Mesothelial cell of epicardium (in vitro differentiated cells): Measurements from ENCODE around the gene DCST1. TPM values are rescaled to one million over a fixed set of nuclear protein-coding genes. Genes with fewer than 3 reads are reported as not detected.
A peak's percentile ranks its signal among the peaks of the same experiment; 100 is the strongest.

ENCODE experiments used
- DNase-seq, 2 experiments: peaks; one replicate each; pipeline ENCODE4 v3.0.0; 2021; ENCODE audit warnings: low spot score in 2 of 2; ENCODE audit not compliant: unreplicated experiment in 2 of 2
- H3K27ac Mint-ChIP-seq: 2 replicates; pipeline ENCODE4 v1.8.0; 2021; ENCODE audit warnings: mixed read lengths
- H3K27me3 Mint-ChIP-seq: 2 replicates; pipeline ENCODE4 v1.8.0; 2021; ENCODE audit warnings: low read depth, mixed read lengths
- H3K36me3 Mint-ChIP-seq: 2 replicates; pipeline ENCODE4 v1.8.0; 2021; ENCODE audit warnings: mixed read lengths
- H3K4me1 Mint-ChIP-seq: 2 replicates; pipeline ENCODE4 v1.8.0; 2021; ENCODE audit warnings: mixed read lengths
- H3K4me3 Mint-ChIP-seq: 2 replicates; pipeline ENCODE4 v1.8.0; 2021; ENCODE audit warnings: mild to moderate bottlenecking, moderate library complexity, mixed read lengths
- H3K9me3 Mint-ChIP-seq: 2 replicates; pipeline ENCODE4 v1.8.0; 2021; ENCODE audit warnings: mixed read lengths
- total RNA-seq: library from RNA; stranded (reverse); gene quantifications from 3 replicates; pipeline ENCODE4 v1.2.1, GENCODE V29; 2021
- TF ChIP-seq, protein P1 (sequence below): fragments of 200-600 bp; sonication (generic); IDR thresholded peaks from one replicate; pipeline ENCODE4 v1.5.0; 2021; ENCODE audit warnings: antibody characterized with exemption; ENCODE audit not compliant: unreplicated experiment

DCST1 gene
- total RNA-seq, 1 donor from 2014 or later, result 0.58 TPM

DNA sequence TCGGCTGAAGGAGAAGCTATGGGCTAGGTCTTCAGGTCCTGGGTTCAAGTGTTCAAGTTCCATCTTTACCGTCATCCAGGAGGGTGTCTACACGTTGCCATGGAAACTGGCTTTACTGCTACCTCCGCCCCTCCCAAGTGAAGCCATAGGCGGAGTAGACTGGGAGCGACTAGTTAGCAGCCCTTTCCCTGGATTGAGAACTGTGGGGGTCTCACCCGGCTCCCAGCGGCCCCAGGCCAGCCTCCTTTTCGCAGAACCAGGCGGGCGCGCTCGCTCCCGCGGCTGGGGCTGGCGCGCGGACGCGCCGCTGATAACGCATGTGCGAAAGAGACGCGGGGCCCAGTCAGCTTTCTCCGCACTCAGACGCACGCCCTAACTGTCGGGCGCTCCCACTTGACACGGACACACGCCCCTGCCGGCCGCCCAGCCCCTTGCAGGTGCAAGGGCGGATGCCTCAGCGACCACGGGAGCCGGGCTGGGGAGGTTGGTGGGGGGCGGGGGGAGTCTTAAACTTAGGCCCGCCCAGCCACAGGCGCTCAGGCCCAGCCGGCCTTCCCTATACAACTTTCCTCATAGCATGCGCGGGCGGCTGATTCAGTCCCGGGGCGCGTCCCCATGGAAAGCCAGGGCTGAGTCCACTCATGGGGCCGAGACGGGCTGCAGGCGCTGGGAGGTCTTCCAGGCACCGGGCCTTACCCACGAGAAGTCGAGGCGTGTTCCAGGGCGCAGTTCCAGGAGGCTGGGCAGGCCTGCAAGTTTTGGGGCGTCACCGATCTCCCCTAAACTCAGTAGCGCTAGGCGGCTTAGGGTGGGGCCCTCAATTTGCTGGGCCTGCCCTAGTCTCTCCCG is 37.3 kb downstream of the DCST1 start:
- DNase-seq, result peak; percentile 71 to 82
- Mint-ChIP-seq H3K4me1 (peaks cover 20% of the 10 kb centered on the region), H3K4me3 (peak overlapping the region; percentile 61), H3K27ac (peak overlapping the region; percentile 4), H3K27me3 (peaks cover 29% of the 10 kb centered on the region), H3K36me3 (peaks cover 13% of the 10 kb centered on the region), H3K9me3 (no peaks in the 10 kb centered on the region)
- TF ChIP-seq, protein P1, sequence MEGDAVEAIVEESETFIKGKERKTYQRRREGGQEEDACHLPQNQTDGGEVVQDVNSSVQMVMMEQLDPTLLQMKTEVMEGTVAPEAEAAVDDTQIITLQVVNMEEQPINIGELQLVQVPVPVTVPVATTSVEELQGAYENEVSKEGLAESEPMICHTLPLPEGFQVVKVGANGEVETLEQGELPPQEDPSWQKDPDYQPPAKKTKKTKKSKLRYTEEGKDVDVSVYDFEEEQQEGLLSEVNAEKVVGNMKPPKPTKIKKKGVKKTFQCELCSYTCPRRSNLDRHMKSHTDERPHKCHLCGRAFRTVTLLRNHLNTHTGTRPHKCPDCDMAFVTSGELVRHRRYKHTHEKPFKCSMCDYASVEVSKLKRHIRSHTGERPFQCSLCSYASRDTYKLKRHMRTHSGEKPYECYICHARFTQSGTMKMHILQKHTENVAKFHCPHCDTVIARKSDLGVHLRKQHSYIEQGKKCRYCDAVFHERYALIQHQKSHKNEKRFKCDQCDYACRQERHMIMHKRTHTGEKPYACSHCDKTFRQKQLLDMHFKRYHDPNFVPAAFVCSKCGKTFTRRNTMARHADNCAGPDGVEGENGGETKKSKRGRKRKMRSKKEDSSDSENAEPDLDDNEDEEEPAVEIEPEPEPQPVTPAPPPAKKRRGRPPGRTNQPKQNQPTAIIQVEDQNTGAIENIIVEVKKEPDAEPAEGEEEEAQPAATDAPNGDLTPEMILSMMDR, result peak; percentile 71

DNA sequence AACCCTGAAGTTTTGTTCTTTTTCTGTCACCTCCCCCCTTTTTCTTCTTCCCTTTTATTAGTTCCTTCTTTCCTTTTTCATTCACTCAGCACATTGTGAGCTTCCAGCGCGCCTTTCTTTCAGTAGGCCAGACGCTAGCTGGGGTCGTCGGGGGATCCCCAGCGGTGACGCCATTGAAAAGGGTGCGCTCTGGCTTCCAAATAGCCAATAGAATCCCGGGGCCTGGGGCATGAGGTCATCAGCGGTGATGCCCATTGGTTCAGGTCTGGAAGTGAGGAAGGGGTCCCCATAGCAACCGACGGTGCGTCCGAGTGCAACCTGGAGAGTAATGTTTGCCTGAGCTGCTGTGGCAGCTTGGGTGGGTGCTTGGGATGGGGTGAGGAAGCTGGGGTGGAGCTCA is 38.1 kb downstream of the DCST1 start:
- Mint-ChIP-seq H3K4me1 (peaks cover 20% of the 10 kb centered on the region), H3K27ac (peak overlapping the region; percentile 77), H3K36me3 (peaks cover 11% of the 10 kb centered on the region), H3K27me3 (peaks cover 29% of the 10 kb centered on the region), H3K9me3 (no peaks in the 10 kb centered on the region), H3K4me3 (peak overlapping the region; percentile 61)
- no peak for DNase-seq
- TF ChIP-seq, protein P1, result no peak

DNA sequence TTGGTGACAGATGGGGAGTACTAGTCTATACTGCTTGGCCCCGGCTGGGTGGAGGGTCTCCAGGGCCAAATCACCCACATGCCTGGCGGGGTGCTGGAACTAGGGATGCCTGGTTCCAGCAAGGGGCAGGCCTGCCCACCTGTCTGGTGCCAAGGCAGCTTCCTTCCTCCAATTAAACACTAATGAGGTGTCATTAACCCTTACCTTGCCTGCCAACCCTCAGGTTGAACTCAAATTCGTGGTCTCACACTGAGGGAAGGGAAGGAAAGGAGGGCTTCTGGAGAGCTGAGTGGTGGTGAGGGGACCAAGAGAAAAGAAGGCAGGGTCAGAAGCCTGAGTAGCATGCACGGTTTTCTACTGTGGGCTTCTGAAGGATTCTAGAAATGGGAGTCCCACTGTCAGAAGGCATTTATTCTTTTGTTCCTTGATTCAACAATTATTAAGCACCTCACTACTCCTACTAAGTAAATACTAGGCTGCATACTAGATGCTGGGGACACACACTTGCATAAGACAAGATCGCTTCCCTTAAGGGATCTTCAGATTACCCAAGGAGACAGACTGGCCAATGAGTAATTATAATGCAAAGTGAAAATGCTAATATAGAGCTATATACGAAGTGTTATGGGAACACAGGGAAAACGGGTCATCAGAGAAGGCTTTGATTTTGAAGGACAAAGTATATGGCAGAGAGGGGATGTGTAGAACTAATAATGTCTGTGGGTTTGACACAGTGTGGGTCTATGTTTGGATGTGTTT is 39.1 kb downstream of the DCST1 start:
- no peaks in the 10 kb centered on the region for H3K9me3 Mint-ChIP-seq
- peaks cover 29% of the 10 kb centered on the region for H3K27me3 Mint-ChIP-seq
- no peak for DNase-seq
- H3K36me3 Mint-ChIP-seq, result peaks cover 5% of the 10 kb centered on the region
- H3K27ac Mint-ChIP-seq, result no peak overlapping the region
- peaks cover 24% of the 10 kb centered on the region for H3K4me1 Mint-ChIP-seq
- H3K4me3 Mint-ChIP-seq, result no peak overlapping the region
- TF ChIP-seq, protein P1, result no peak

DNA sequence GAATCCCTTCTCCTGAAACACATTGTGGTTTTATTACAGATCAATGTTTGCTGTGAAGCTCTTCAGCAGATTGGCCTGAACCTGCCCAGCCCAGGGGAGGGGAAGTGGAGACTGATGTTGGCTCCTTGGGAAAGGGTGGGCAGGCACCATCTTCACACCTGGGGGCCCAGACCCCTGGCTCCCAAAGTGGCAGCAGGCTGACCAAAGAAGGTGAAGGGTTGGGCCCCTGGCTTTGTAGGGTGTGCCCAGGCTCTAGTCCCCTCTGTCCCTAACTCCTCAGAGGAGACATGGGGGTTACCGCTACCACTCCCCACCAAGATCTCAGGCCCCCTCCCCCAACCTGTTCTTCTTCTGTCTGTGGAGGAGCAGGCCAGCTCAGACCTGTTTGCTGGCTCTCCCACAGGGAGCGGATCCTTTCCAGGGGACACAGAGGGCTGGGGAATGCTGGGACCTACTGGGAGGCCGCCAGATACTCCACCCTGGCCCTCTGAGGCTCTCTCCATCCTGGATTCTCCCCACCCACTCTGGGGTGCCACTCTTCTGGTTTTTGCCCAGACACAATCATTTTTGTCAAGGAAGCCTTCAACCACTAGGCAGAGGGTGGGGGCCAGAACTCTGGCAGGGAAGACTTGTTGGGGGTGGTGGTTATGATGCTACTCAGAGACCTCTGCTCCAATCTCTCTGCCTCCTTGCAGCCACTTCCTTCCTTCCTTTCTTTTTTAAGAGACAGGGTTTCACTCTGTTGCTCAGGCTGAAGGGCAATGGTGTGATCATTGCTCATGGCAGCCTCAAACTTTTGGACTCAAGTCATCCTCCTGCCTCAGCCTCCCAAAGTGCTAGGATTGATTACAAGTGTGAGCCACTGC is 40.0 kb downstream of the DCST1 start:
- no peak overlapping the region for H3K4me3 Mint-ChIP-seq
- H3K9me3 Mint-ChIP-seq, result no peaks in the 10 kb centered on the region
- DNase-seq, result no peak
- H3K4me1 Mint-ChIP-seq, result peaks cover 27% of the 10 kb centered on the region
- H3K27ac Mint-ChIP-seq, result no peak overlapping the region
- peaks cover 2% of the 10 kb centered on the region for H3K36me3 Mint-ChIP-seq
- TF ChIP-seq, protein P1, result no peak
- peaks cover 29% of the 10 kb centered on the region for H3K27me3 Mint-ChIP-seq

DNA sequence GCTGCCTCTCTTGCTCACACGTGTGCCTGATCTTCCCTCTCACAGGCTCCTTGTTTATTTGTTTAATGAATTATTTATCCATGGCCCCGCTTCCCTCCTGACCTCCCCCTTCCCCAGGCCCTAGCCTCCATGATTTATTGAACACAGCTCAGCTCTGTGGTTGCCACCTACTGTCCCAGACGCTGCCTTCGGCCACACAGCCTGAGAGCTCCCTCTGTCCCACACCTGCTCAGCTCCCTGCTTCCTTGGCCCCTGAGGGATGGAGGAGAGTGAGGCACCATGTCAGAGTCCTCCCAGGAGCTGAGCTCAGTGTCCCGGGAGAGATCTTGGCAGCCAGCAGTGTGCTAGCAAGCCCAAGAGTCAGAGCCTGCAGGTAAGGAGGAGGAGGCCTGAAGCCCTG is 41.9 kb downstream of the DCST1 start:
- Mint-ChIP-seq H3K4me1 (peaks cover 25% of the 10 kb centered on the region), H3K27me3 (peaks cover 36% of the 10 kb centered on the region), H3K4me3 (no peak overlapping the region), H3K36me3 (no peaks in the 10 kb centered on the region), H3K9me3 (no peaks in the 10 kb centered on the region), H3K27ac (no peak overlapping the region)
- TF ChIP-seq, protein P1, result no peak
- no peak for DNase-seq
